Aorta (tissue), 5 donors: Measurements from ENCODE around the gene GSDME. TPM values are rescaled to one million over a fixed set of nuclear protein-coding genes. Genes with fewer than 3 reads are reported as not detected.
"Not testable (repeated sequence)": the region's sequence is repeated elsewhere in the genome, so short reads cannot be mapped to it uniquely, and the experiment has no call there.

Experiments
- ATAC-seq: fragments of 200-7000 bp; cut with Tn5 transposase; one replicate; pipeline ENCODE4 v1.9.1; 2022; ENCODE audit warnings: moderate library complexity; ENCODE audit not compliant: low FRiP score
- DNase-seq, 2 donors: peaks; one replicate each; pipeline ENCODE4 v3.0.0-alpha.2; 2020
- H3K27ac ChIP-seq, 2 donors: one replicate each; pipeline ENCODE4 v1.5.1; 2013; ENCODE audit warnings: low read length in 2 of 2, mild to moderate bottlenecking in 2 of 2, moderate library complexity in 2 of 2, control low read depth in 1 of 2, inconsistent platforms in 1 of 2, low read depth in 1 of 2
- H3K27me3 ChIP-seq, 2 donors: one replicate each; pipeline ENCODE4 v1.6.1; 2013; ENCODE audit warnings: control low read depth in 1 of 2, low read length in 1 of 2, mild to moderate bottlenecking in 1 of 2, moderate library complexity in 1 of 2; ENCODE audit not compliant: insufficient read depth in 2 of 2, control insufficient read depth in 1 of 2
- H3K36me3 ChIP-seq, 2 donors: one replicate each; pipeline ENCODE4 v1.6.1; 2013; ENCODE audit warnings: control low read depth in 1 of 2, low read length in 1 of 2, mild to moderate bottlenecking in 1 of 2; ENCODE audit not compliant: insufficient read depth in 2 of 2, control insufficient read depth in 1 of 2
- H3K4me1 ChIP-seq, 2 donors: one replicate each; pipeline ENCODE4 v1.6.1; 2013; ENCODE audit warnings: low read length in 2 of 2, control low read depth in 1 of 2, mild to moderate bottlenecking in 1 of 2, moderate library complexity in 1 of 2; ENCODE audit not compliant: insufficient read depth in 2 of 2, control insufficient read depth in 1 of 2
- H3K4me3 ChIP-seq, 2 donors: one replicate each; pipeline ENCODE4 v1.5.1; 2013; ENCODE audit warnings: low read length in 2 of 2, control low read depth in 1 of 2, mild to moderate bottlenecking in 1 of 2
- H3K9me3 ChIP-seq: one replicate; pipeline ENCODE4 v1.6.1; 2013; ENCODE audit warnings: mild to moderate bottlenecking, low read length; ENCODE audit not compliant: control insufficient read depth
- WGBS, 2 donors: extraction: QIAGEN DNeasy Blood & Tissue Kit; methylation state at CpG; one replicate each; pipeline ENCODE4 v1.1.7; 2013; 5-methylcytosine and 5-hydroxymethylcytosine counted together
- intact Hi-C, 2 donors: fragments of 100-400 bp; cut with DNase I; formaldehyde crosslinking; loops; one replicate each; pipeline versions ENCODE4 v1.14.2 to v1.15.0; 2022
- polyA plus RNA-seq, 2 donors: library from polyadenylated mRNA; stranded (reverse); fragments of 200-250 nt; gene quantifications; one replicate each; pipeline ENCODE4 v1.2.3, GENCODE V29; 2013
- total RNA-seq, 2 donors: library from RNA; stranded (reverse); fragmentation: NEBNext Ultra II Directional; extraction: Animal tissue kit (Norgen Biotek cat#: 25700); gene quantifications; one replicate each; pipeline ENCODE4 v1.2.1, GENCODE V29; 2021
- donor health status: healthy with polysubstance abuse.
- donor health status: Bipolar disorder and iron deficiency.
- donor health status: DM: no; HTN: no; CAD: no.
- donor health status: DM: no; HTN: no; CAD: no.
- donor health status: DM: yes; HTN: yes; CAD: no.

GSDME gene
- total and polyA plus RNA-seq, 4 donors = 15.1 to 20.3 (median 17.5) TPM

- H3K36me3 ChIP-seq = peaks cover 0 to 2% of the 10 kb centered on the region in 2 donors
- H3K9me3 ChIP-seq = no peaks in the 10 kb centered on the region
- no peak overlapping the region for H3K27ac ChIP-seq
- no peaks in the 10 kb centered on the region for H3K27me3 ChIP-seq
- H3K4me3 ChIP-seq = no peak overlapping the region
- no peak for ATAC-seq
- WGBS, 2 donors = 93 to 94% methylated on average over 9 of the region's 9 CpGs
- H3K4me1 ChIP-seq = no peaks in the 10 kb centered on the region
- intact Hi-C loops = no loop called here
- DNase-seq = no peak
Measured at GRCh38 chr7:24740871-24741270, 16.4 kb downstream of the GSDME start.

- DNase-seq = no peak
- intact Hi-C loops = no loop called here
- H3K27ac ChIP-seq = no peak overlapping the region
Measured at GRCh38 chr7:24739306-24739705, 18.0 kb downstream of the GSDME start.

GRCh38 chr7:24738577-24738976 is 18.7 kb downstream of the GSDME start:
- Histone ChIP-seq H3K27me3 (no peaks in the 10 kb centered on the region), H3K4me1 (no peaks in the 10 kb centered on the region), H3K4me3 (no peak overlapping the region), H3K36me3 (peaks cover 0 to under 1% of the 10 kb centered on the region in 2 donors), H3K9me3 (no peaks in the 10 kb centered on the region), H3K27ac (no peak overlapping the region)
- WGBS, 2 donors = 94 to 96% methylated on average over 1 of the region's 1 CpG
- ATAC-seq = no peak
- no peak for DNase-seq
- intact Hi-C loops = no loop called here

More at GRCh38 chr7:24739306-24739705, 18.0 kb downstream of the GSDME start:
- Histone ChIP-seq H3K27me3 (no peaks in the 10 kb centered on the region), H3K4me1 (no peaks in the 10 kb centered on the region), H3K4me3 (no peak overlapping the region), H3K36me3 (peaks cover 0 to 2% of the 10 kb centered on the region in 2 donors), H3K9me3 (no peaks in the 10 kb centered on the region)
- ATAC-seq = no peak
- 87 to 94% methylated on average over 1 of the region's 1 CpG for WGBS, 2 donors

- ATAC-seq (no peak), DNase-seq (no peak)
- no peaks in the 10 kb centered on the region for H3K36me3 ChIP-seq
- 4% methylated on average over 1 of the region's 1 CpG for WGBS, 2 donors
- H3K4me3 ChIP-seq = no peak overlapping the region
- no peak overlapping the region for H3K27ac ChIP-seq
- intact Hi-C loops = no loop called here
- H3K9me3 ChIP-seq = no peaks in the 10 kb centered on the region
- no peaks in the 10 kb centered on the region for H3K27me3 ChIP-seq
- H3K4me1 ChIP-seq = no peaks in the 10 kb centered on the region
Measured at GRCh38 chr7:24737281-24737680, 20.0 kb downstream of the GSDME start.

- H3K4me1 ChIP-seq, H3K4me3 ChIP-seq, DNase-seq, ATAC-seq, H3K27me3 ChIP-seq, H3K36me3 ChIP-seq, H3K9me3 ChIP-seq, H3K27ac ChIP-seq, intact Hi-C loops: not testable (repeated sequence)
- 94 to 97% methylated on average over 7 of the region's 7 CpGs for WGBS, 2 donors
Measured at GRCh38 chr7:24735594-24735993, 21.7 kb downstream of the GSDME start.

- no peaks in the 10 kb centered on the region for H3K4me1 ChIP-seq
- H3K9me3 ChIP-seq = no peaks in the 10 kb centered on the region
- intact Hi-C loops = no loop called here
- H3K36me3 ChIP-seq = no peaks in the 10 kb centered on the region
- H3K27me3 ChIP-seq = no peaks in the 10 kb centered on the region
- H3K27ac ChIP-seq = no peak overlapping the region
- DNase-seq = no peak
- ATAC-seq = no peak
- H3K4me3 ChIP-seq = no peak overlapping the region
Measured at GRCh38 chr7:24734306-24734705, 23.0 kb downstream of the GSDME start.

GRCh38 chr7:24733414-24734060 is 23.7 kb downstream of the GSDME start:
- WGBS, 2 donors = 77 to 82% methylated on average over 2 of the region's 2 CpGs
- DNase-seq (no peak), ATAC-seq (no peak)
- no peaks in the 10 kb centered on the region for H3K9me3 ChIP-seq
- no peaks in the 10 kb centered on the region for H3K36me3 ChIP-seq
- no peak overlapping the region for H3K4me3 ChIP-seq
- H3K4me1 ChIP-seq = no peaks in the 10 kb centered on the region
- intact Hi-C loops = no loop called here
- no peaks in the 10 kb centered on the region for H3K27me3 ChIP-seq
- no peak overlapping the region for H3K27ac ChIP-seq

GRCh38 chr7:24732646-24733413 is 24.4 kb downstream of the GSDME start:
- ATAC-seq (no peak), DNase-seq (no peak)
- H3K4me3 ChIP-seq = no peak overlapping the region
- no peaks in the 10 kb centered on the region for H3K9me3 ChIP-seq
- no peaks in the 10 kb centered on the region for H3K36me3 ChIP-seq
- WGBS, 2 donors = 58 to 62% methylated on average over 4 of the region's 4 CpGs
- H3K27ac ChIP-seq = no peak overlapping the region
- no peaks in the 10 kb centered on the region for H3K4me1 ChIP-seq
- no peaks in the 10 kb centered on the region for H3K27me3 ChIP-seq
- intact Hi-C loops = no loop called here

GRCh38 chr7:24731313-24731712 is 26.0 kb downstream of the GSDME start:
- no peaks in the 10 kb centered on the region for H3K27me3 ChIP-seq
- intact Hi-C loops = no loop called here
- 94 to 95% methylated on average over 13 of the region's 13 CpGs for WGBS, 2 donors
- H3K4me1 ChIP-seq = no peaks in the 10 kb centered on the region
- H3K27ac ChIP-seq = no peak overlapping the region
- H3K9me3 ChIP-seq = no peaks in the 10 kb centered on the region
- ATAC-seq (no peak), DNase-seq (no peak)
- no peak overlapping the region for H3K4me3 ChIP-seq
- H3K36me3 ChIP-seq = no peaks in the 10 kb centered on the region
